ENCODE results near the gene KRT74.

- TF ChIP-seq GATA2 (CRISPR knock-in tag; IDR thresholded peaks at IDR 0.05) (no peak), CTCF (IDR thresholded peaks at IDR 0.05 in 2 of 3, conservative IDR thresholded peaks at IDR 0.05 in 1 of 3; ENCODE audit: insufficient read depth in 2 of 3, low read depth in 1 of 3, low read length in 3 of 3) (no peak), RCOR1 (IDR thresholded peaks at IDR 0.05; ENCODE audit: borderline replicate concordance in 1 of 2, low read depth in 2 of 2, low read length in 2 of 2) (no peak), ZNF699 (CRISPR knock-in tag; IDR thresholded peaks at IDR 0.05; ENCODE audit: insufficient replicate concordance) (no peak), ZFX (CRISPR knock-in tag; IDR thresholded peaks at IDR 0.05) (no peak), EZH2 (IDR thresholded peaks at IDR 0.05; ENCODE audit: borderline replicate concordance, low read depth, low read length) (no peak), MAZ (CRISPR knock-in tag; conservative IDR thresholded peaks at IDR 0.05 in 1 of 2, IDR thresholded peaks at IDR 0.05 in 1 of 2) (no peak), NFE2L1 (tag; IDR thresholded peaks at IDR 0.05; ENCODE audit: borderline replicate concordance, low read depth) (no peak), ZNF445 (CRISPR knock-in tag; IDR thresholded peaks at IDR 0.05; ENCODE audit: low read depth) (no peak)
- TF ChIP-seq, protein P1, sequence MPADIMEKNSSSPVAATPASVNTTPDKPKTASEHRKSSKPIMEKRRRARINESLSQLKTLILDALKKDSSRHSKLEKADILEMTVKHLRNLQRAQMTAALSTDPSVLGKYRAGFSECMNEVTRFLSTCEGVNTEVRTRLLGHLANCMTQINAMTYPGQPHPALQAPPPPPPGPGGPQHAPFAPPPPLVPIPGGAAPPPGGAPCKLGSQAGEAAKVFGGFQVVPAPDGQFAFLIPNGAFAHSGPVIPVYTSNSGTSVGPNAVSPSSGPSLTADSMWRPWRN (IDR thresholded peaks at IDR 0.05; ENCODE audit: low read depth): no peak
These were observed 18.1 kb downstream of the KRT74 start for GRCh38 chr12:52555577-52555976.
